Measurements from ENCODE around the gene KLF11.
"Not testable (repeated sequence)": the region's sequence is repeated elsewhere in the genome, so short reads cannot be mapped to it uniquely, and the experiment has no call there.

KLF11 gene

DNA sequence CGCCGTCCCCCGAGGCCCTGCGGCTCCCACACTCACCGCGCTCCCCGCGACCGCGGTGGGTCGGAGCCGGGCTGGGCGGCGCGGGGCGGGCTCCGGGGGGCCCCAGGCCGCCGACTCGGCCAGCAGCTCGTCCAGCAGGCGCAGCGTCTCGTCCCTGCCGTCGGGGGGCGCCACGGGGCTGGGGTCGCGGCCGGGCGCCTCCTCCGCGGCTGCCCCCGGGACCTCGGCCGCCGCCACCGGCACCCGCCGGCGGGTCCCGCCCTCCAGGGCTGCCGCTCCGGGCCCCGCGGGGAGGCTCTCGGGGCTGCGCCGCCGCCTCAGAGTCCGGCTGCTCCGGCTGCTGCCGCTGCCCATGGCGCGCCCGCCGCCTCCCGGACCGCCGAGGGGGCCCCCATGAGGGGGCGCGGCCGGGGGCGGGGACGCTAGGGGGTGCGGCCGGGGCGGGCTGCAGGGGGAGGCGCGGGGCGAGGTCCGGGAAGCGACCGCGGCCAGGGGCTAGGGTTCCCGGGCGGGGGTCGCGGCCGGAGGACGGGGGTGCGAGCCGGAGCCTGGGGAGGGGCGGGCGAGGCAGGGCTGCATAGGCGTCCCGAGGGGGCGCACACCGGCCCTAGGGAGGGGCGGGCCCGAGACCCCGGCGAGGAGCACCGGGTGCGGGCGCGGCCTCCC lies 36.7 kb downstream of the KLF11 start, which contains the start of gene CYS1:
TSS of gene CYS1 (minus strand) at position 542 of the 666 bp plus-strand sequence. CDS start at position 354, 188 bp downstream.
- no peaks in the 10 kb centered on the region for H3K36me3 Mint-ChIP-seq
- ATAC-seq (replicated peaks) (peak; percentile 56 to 57), DNase-seq (no peak)
- peak within 1 kb of the TSS; percentile 68 for H3K27ac Mint-ChIP-seq
- peak within 1 kb of the TSS; percentile 75 to 81 for H3K4me3 Mint-ChIP-seq
- H3K9me3 Mint-ChIP-seq: no peaks in the 10 kb centered on the region
- H3K27me3 Mint-ChIP-seq: peaks cover 59 to 74% of the 10 kb centered on the region in 2 donors
- H3K4me1 Mint-ChIP-seq: peaks cover 25% of the 10 kb centered on the region in 2 donors

DNA sequence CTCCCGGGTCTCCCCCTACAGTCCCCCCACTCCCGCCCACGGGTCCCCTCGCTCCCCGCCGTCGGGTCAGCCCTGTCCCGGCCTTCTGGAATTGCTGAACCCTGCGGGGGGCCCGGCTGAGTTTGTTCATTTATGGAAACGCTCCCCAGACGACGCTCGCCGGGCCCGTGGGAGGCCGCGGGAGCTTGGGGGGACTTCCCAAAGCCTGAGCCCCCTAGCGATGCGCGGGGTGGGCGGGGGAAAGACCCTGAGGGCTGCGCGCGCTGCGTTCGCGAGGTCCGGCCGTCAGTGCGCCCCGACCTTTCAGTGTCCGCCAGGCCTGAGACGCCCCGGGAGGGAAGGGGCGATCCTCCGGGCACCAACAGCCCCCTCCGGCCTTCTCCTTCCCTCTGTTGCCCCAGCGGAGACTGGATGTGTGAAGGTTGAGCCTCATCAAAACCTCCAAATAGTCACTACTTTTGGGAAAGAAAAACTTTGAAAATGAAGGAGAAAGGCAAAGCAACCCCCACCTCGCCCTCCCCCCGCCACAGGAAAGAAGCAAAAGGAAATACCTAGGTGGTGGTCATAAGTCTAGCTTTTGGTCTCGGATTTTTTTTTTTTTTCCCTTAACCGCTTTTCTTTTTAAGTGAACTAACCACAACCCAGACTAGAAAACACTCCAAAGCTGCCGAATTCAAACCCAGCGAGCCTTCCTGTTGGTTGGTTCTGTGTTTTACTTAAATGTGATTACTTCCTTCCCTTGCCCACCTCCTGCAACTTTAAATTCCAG lies 37.4 kb downstream of the KLF11 start:
- ATAC-seq (replicated peaks): peak; percentile 28 to 32
- Mint-ChIP-seq H3K27me3 (peaks cover 55 to 75% of the 10 kb centered on the region in 2 donors), H3K4me3 (peak overlapping the region; percentile 69 to 70), H3K36me3 (no peaks in the 10 kb centered on the region), H3K27ac (no peak overlapping the region), H3K9me3 (no peaks in the 10 kb centered on the region), H3K4me1 (peaks cover 23 to 25% of the 10 kb centered on the region in 2 donors)
- DNase-seq: no peak

DNA sequence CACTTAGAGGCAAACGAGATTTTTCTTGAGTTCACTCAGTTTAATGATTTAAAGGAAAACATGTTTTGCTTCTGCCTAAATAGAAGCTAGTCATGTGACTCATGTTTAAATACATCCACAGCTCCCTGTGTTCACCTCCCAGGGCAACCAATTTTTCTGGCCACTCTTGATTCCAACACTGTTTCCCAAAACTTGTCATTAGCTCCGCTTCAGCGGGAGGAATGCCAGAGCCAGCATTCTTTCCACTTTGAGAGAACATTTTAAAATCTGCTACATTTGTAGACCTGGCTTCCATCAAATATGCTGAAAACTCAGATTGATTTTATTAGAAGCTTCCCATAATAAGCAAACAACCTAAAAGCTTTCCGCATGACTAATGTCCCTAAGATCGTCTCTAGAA lies 39.7 kb downstream of the KLF11 start:
- DNase-seq (no peak), ATAC-seq (replicated peaks) (no peak)
- Mint-ChIP-seq H3K36me3 (no peaks in the 10 kb centered on the region), H3K27me3 (peaks cover 52 to 78% of the 10 kb centered on the region in 2 donors), H3K4me1 (peaks cover 18 to 25% of the 10 kb centered on the region in 2 donors), H3K27ac (no peak overlapping the region), H3K4me3 (no peak overlapping the region), H3K9me3 (no peaks in the 10 kb centered on the region)

DNA sequence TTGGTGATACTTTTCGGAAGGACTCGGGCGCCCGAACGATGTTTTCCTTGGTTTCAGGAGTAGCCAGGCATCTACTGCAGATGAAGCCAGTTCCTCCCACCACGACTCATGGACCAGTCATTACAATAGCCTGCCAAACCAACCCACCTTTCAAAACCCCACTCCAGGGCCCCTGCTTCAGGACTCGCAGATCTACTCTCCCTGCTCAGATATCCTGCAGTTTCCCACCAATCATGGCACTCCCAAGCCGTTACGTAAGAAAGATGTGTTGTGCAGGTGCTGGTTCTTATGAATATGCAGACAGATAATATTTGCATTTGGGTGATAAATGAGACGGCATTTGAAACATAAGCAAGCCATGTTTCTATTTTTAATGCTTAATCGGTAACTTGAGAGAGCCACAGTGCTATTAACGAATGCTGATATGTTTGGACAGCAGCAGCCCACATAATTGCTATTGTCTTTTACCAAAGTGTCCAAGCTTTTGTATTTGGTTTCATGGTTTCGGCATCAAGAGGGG lies 40.4 kb downstream of the KLF11 start:
- H3K27ac Mint-ChIP-seq: no peak overlapping the region

DNA sequence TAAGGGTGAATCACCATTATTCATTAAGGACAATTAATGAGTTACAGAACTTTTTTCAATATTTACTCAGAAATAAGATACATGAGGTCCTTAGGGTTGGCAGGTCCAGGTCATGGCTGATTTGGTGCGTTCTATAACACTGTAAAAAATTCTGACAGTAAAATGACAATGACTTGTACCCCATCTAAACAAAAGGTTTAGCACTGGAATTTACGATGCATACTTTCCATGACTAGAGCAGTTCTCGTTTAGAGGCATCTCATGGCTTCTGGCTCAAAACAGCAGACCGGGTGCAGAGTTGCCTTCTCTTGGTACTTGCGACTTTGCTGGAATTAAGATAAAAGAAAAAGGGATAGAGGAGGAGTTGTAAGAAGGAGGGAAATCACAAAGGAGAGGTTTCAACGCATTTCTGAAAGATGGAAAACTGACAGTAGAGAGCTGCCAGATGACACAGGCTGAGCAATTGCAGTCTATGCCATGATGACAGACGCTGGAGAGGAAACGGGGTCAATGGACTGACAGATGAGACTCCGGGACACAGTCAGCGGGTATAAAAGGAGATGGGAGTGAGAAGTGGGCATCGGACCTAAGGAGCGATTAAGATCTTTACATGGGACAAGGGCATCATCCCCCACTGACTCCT lies 41.0 kb downstream of the KLF11 start:
- H3K4me3 Mint-ChIP-seq: no peak overlapping the region
- peaks cover 9 to 19% of the 10 kb centered on the region in 2 donors for H3K4me1 Mint-ChIP-seq
- ATAC-seq (replicated peaks): no peak
- no peaks in the 10 kb centered on the region for H3K36me3 Mint-ChIP-seq
- H3K27me3 Mint-ChIP-seq: peaks cover 39 to 65% of the 10 kb centered on the region in 2 donors
- no peak overlapping the region for H3K27ac Mint-ChIP-seq
- no peaks in the 10 kb centered on the region for H3K9me3 Mint-ChIP-seq
- no peak for DNase-seq

More for the DNA sequence above, 40.4 kb downstream of the KLF11 start:
- Mint-ChIP-seq H3K9me3 (no peaks in the 10 kb centered on the region), H3K4me1 (peaks cover 12 to 25% of the 10 kb centered on the region in 2 donors), H3K4me3 (no peak overlapping the region), H3K27me3 (peaks cover 45 to 71% of the 10 kb centered on the region in 2 donors), H3K36me3 (no peaks in the 10 kb centered on the region)
- ATAC-seq (replicated peaks) (no peak), DNase-seq (no peak)

DNA sequence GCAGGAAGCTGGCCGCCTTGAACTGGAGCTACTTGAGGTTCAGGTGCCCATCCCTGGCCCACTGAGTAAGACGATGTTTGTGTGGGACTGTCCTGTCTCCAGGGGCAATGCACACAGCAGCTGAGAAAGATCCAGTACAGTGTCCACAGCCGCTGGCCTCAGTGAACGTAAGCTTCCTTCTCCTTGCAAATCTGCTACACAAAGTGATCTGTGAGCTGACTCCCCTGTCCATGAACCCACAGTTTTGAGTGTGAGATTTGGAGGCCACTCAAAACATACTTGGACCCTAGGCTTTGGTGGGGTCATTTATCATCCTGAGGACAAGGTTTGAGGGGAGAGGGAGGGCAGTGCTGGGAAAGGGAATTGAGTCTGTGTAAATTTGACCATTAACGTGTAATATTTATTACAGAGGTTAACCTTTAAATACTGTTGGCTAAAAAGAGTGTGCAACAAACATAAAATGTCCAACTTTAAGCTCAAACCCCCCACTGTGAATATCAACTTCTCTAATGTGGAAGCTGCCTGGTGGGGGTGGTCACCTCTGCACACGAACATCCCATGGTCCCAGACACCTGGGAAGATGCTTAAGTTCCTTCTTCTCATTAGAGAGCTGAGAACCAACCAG lies 41.8 kb downstream of the KLF11 start:
- Mint-ChIP-seq H3K36me3 (no peaks in the 10 kb centered on the region), H3K4me3 (no peak overlapping the region), H3K27me3 (peaks cover 39 to 64% of the 10 kb centered on the region in 2 donors), H3K4me1 (peaks cover 9 to 24% of the 10 kb centered on the region in 2 donors), H3K9me3 (no peaks in the 10 kb centered on the region), H3K27ac (no peak overlapping the region)
- ATAC-seq (replicated peaks): no peak
- DNase-seq: no peak

DNA sequence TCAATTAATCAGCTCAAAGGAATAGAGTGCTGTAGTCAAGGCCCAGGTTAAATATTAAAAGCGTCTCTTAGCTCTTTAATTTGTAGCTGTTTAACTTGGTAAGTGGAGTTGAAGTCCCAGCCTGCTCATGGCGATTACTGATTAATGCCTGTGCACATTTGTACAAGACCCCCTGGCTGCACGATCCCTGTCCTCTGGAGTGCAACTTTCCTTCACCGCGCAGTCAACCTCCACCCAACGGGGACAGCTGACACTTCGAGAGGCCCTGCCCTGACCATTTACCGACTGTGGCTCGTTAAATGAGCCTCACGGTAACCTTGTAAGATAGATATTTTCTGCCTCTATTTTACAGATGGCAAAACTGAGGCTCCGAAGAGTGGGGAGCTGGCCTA lies 42.3 kb downstream of the KLF11 start:
- DNase-seq (no peak), ATAC-seq (replicated peaks) (no peak)
- Mint-ChIP-seq H3K27ac (no peak overlapping the region), H3K4me3 (no peak overlapping the region), H3K27me3 (peaks cover 39 to 64% of the 10 kb centered on the region in 2 donors), H3K9me3 (no peaks in the 10 kb centered on the region), H3K4me1 (peaks cover 9 to 25% of the 10 kb centered on the region in 2 donors), H3K36me3 (no peaks in the 10 kb centered on the region)

DNA sequence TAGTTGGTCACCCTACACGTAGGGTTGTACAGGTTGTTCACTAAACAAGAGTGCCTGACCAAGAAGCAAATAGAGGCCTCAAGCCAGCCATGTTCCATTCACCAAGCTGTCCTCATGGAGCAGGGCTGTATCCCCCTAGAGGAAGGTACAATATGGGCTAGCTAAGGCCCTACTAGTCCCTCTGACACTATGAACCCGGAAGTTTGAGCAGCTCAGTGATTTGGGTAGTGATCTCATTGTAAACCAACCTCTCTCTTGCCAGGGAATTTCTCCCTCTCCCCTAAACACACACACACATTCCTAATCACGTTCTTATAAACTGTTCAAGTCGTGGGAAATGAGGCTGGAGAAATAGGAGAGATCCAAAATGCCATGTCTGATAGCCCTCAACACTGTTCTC lies 43.6 kb downstream of the KLF11 start:
- H3K4me3 Mint-ChIP-seq: no peak overlapping the region
- H3K4me1 Mint-ChIP-seq: peaks cover 9 to 25% of the 10 kb centered on the region in 2 donors
- ATAC-seq (replicated peaks): no peak
- H3K36me3 Mint-ChIP-seq: peaks cover 0 to 4% of the 10 kb centered on the region in 2 donors
- H3K27ac Mint-ChIP-seq: no peak overlapping the region
- DNase-seq: no peak
- H3K27me3 Mint-ChIP-seq: peaks cover 43 to 63% of the 10 kb centered on the region in 2 donors
- peaks cover 1 to 3% of the 10 kb centered on the region in 2 donors for H3K9me3 Mint-ChIP-seq

DNA sequence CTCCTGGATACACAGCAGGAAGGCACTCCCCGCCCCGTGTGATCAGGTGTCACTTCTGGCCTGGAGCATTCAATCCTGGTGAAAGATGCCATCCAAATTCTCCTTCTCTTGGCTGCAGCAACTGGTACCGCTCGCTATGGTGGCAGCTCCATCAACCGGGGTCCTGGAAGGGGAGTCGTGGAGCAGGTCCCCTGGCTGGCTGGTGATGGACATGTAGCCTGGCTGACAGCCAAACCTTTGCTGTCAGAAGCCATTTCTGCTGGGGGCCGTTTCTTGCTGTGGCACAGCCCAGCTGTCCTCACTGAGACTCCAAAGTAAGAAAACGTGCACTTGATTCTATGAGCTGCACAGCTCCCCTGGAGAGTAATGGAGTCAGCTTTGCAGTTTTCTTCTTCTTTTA lies 44.0 kb downstream of the KLF11 start:
- H3K9me3 Mint-ChIP-seq: peaks cover 1 to 3% of the 10 kb centered on the region in 2 donors
- H3K4me1 Mint-ChIP-seq: peaks cover 9 to 25% of the 10 kb centered on the region in 2 donors
- DNase-seq (no peak), ATAC-seq (replicated peaks) (no peak)
- H3K4me3 Mint-ChIP-seq: no peak overlapping the region
- peaks cover 0 to 4% of the 10 kb centered on the region in 2 donors for H3K36me3 Mint-ChIP-seq
- H3K27me3 Mint-ChIP-seq: peaks cover 43 to 64% of the 10 kb centered on the region in 2 donors
- no peak overlapping the region for H3K27ac Mint-ChIP-seq

DNA sequence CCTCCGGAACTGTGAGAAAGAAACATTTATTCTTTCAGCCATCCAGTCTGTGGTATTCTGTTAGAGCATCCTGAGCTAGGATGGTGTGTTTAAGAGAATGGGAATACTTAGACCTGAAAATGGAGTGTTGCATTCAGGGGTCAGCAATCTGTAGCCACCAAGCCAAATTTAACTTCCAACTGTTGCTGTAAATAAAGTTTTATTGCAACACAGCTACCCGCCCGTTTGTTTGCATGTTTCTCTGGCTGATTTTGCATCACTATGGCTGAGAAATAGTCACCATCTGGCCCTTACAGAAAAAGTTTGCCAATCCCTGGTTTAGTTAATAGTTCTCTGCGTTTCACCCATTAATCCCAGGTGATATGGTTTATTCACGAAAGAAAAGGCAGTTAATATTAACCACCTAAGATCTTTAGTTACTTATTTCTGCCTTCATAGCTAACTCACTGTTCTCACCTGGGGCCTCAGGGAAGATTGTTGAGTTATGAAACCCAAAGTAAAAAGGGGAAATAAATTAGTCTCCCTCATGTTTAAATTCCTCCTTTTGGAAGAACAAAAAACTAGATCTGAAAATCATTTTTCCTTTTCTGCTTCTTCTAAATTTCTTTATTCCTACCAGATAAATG lies 46.3 kb downstream of the KLF11 start:
- no peak for ATAC-seq (replicated peaks)
- Mint-ChIP-seq H3K27ac (no peak overlapping the region), H3K27me3 (peaks cover 35 to 70% of the 10 kb centered on the region in 2 donors), H3K4me3 (no peak overlapping the region), H3K9me3 (peaks cover 1 to 3% of the 10 kb centered on the region in 2 donors), H3K36me3 (peaks cover 0 to 4% of the 10 kb centered on the region in 2 donors), H3K4me1 (peaks cover 3 to 15% of the 10 kb centered on the region in 2 donors)
- DNase-seq: no peak

DNA sequence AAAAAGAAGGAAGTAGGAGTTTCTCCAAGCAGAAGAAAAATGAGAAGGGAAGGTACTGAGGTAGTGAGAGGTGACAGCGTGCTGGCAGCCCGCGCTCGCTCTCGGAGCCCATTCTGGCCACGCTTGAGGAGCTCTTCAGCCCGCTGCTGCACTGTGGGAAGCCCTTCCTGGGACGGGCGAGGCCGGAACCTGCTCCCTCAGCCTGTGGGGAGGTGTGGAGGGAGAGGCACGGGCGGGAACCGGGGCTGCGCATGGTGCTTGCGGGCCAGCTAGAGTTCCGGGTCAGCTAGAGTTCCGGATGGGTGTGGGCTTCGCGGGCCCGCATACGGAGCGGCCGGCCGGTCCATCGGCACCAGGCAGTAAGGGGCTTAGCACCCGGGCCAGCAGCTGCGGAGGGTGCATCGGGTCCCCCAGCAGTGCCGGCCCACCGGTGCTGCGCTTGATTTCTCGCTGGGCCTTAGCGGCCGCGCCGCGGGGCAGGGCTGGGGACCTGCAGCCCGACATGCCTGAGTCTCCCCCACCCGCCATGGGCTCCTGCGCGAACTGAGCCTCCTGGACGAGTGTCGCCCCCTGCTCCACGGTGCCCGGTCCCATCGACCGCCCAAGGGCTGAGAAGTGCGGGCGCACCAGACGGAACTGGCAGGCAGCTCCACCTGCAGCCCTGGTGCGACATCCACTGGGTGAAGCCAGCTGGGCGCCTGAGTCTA lies 48.0 kb downstream of the KLF11 start:
- H3K4me1 Mint-ChIP-seq: peaks cover 3 to 16% of the 10 kb centered on the region in 2 donors
- H3K27ac Mint-ChIP-seq: no peak overlapping the region
- H3K27me3 Mint-ChIP-seq: peaks cover 34 to 64% of the 10 kb centered on the region in 2 donors
- DNase-seq: no peak
- H3K9me3 Mint-ChIP-seq: peaks cover 1 to 3% of the 10 kb centered on the region in 2 donors
- peak; percentile 67 to 71 for ATAC-seq (replicated peaks)
- H3K4me3 Mint-ChIP-seq: peak overlapping the region; percentile 69 to 72
- peaks cover 0 to 4% of the 10 kb centered on the region in 2 donors for H3K36me3 Mint-ChIP-seq

DNA sequence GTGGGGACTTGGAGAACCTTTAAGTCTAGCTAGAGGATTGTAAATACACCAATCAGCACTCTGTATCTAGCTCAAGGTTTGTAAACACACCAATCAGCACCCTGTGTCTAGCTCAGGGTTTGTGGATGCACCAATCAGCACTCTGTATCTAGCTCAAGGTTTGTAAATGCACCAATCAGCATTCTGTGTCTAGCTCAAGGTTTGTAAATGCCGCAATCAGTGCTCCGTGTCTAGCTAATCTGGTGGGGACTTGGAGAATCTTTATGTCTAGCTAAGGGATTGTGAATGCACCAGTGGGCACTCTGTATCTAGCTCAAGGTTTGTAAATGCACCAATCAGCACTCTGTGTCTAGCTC lies 48.5 kb downstream of the KLF11 start:
- not testable (repeated sequence) for H3K36me3 Mint-ChIP-seq; H3K27ac Mint-ChIP-seq; ATAC-seq (replicated peaks); H3K9me3 Mint-ChIP-seq; DNase-seq
- Mint-ChIP-seq H3K27me3 (peaks cover 32 to 59% of the 10 kb centered on the region in 2 donors), H3K4me3 (peak overlapping the region in 1 of 2 donors; percentile 72), H3K4me1 (peaks cover 3 to 19% of the 10 kb centered on the region in 2 donors)

DNA sequence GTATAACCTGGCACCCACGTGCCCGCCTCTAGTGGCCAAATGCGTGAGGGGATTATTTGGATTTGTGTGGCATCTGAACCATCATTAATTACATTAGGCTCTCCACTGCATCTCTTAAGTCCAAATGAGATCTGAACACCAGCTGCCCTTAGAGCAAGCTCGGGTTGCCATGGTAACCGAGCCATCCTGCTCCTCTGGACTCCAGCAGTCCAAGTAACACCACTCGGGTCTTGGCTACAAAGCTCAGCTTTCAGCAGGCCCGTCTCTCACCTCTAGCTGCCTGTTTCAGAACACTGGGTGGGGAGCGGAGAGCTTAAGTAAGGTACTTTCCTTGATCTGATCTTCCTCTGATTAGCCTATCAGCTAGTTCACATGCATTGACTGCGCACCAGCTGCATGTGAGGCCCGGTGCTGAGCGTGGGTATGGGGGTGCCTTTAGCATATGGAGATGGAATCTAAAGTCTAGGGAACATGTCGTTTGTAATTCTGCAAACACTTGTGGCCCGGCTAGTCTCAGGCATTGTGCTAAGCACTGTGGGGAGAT lies 51.0 kb downstream of the KLF11 start:
- Mint-ChIP-seq H3K4me3 (no peak overlapping the region), H3K27me3 (peaks cover 38 to 60% of the 10 kb centered on the region in 2 donors), H3K4me1 (peaks cover 4 to 28% of the 10 kb centered on the region in 2 donors), H3K36me3 (peaks cover 0 to 4% of the 10 kb centered on the region in 2 donors), H3K27ac (no peak overlapping the region), H3K9me3 (peaks cover 1 to 3% of the 10 kb centered on the region in 2 donors)
- DNase-seq (no peak), ATAC-seq (replicated peaks) (no peak)
